Astrocyte of the cerebellum (primary cell): Measurements from ENCODE around the gene RTL5.

Experiments used
- DNase-seq: peaks from one replicate; pipeline ENCODE4 v3.0.0-alpha.2; 2011; ENCODE audit warnings: low read depth
- H3K4me3 ChIP-seq: 2 replicates; pipeline ENCODE4 v1.5.1; 2011; ENCODE audit warnings: mild to moderate bottlenecking, low read depth, low read length, moderate library complexity
- CTCF ChIP-seq: IDR thresholded peaks from 2 replicates; pipeline ENCODE4 v1.5.1; 2012; ENCODE audit warnings: low read length, low read depth, moderate library complexity, mild to moderate bottlenecking; ENCODE audit errors: missing control alignments
- in situ Hi-C: cut with HindIII; loops from 2 replicates; pipeline ENCODE4 v1.10.0; 2017; ENCODE audit warnings: low sequenced_read_pairs

RTL5 gene

GRCh38 chrX:72083291-72083690 lies 48.4 kb downstream of the RTL5 start:
- in situ Hi-C loops: no loop called here
- TF ChIP-seq CTCF: no peak
- H3K4me3 ChIP-seq: no peak overlapping the region
- DNase-seq: no peak

- no peak overlapping the region for H3K4me3 ChIP-seq
- no peak for TF ChIP-seq CTCF
- in situ Hi-C loops: no loop called here
- DNase-seq: no peak
Measured at GRCh38 chrX:72081605-72082320, 50.0 kb downstream of the RTL5 start.

GRCh38 chrX:72080800-72081199 lies 50.9 kb downstream of the RTL5 start:
- in situ Hi-C loops: no loop called here
- TF ChIP-seq CTCF: no peak
- no peak for DNase-seq
- H3K4me3 ChIP-seq: no peak overlapping the region

GRCh38 chrX:72080150-72080549 lies 51.6 kb downstream of the RTL5 start:
- H3K4me3 ChIP-seq: no peak overlapping the region
- DNase-seq: no peak
- no peak for TF ChIP-seq CTCF
- in situ Hi-C loops: no loop called here

- TF ChIP-seq CTCF: no peak
- in situ Hi-C loops: no loop called here
- no peak overlapping the region for H3K4me3 ChIP-seq
- no peak for DNase-seq
Measured at GRCh38 chrX:72079607-72080006, 52.1 kb downstream of the RTL5 start.

GRCh38 chrX:72078411-72078810 lies 53.3 kb downstream of the RTL5 start:
- DNase-seq: no peak
- TF ChIP-seq CTCF: no peak
- H3K4me3 ChIP-seq: no peak overlapping the region
- in situ Hi-C loops: no loop called here
